Measurements from ENCODE around the gene NUCKS1.

The NUCKS1 gene

DNA sequence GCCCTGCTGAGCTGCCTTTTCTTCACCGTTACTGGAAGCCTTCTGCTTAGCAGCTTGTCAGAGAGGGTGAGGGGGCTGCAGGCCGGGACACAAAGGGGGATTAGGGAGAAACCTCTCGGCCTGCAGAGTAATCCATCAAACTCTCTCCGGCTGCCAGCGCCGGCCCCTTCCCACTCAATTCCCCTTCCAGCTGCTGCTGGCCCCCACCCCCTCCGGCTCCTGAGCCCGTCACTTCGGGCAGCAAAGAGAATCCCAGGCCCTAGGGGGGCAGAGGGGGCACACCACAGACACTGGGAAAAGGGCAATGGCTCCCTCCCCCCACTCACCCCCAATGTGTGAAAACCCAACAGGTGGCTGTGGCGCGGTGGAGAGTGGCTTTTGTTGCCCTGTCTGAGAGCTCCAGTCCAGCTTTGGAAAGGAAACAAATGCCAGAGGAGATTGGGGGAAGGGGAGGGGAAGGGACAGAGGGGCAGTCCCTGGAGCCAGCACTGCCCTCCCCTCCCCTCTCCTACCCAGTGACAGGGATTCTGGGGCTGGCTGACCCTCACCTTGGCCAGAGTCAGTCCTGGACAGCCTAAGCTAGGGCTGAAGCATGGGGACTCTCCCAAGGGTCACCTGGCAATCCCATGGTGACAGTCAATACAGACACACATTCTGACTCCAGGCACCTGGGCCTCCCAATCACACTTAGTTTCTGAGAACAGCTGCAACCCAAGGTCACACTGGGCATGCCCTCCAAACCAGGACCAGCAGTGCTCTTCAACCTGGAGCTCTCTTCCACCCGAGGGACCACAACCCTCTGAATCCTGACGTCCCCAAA lies 79.2 kb downstream of the NUCKS1 start:
- Histone ChIP-seq H3K4me1 (ENCODE audit: control insufficient read depth, low read depth, low read length) (peaks cover 10% of the 10 kb centered on the region), H3K79me1 (ENCODE audit: low read length) (no peaks in the 10 kb centered on the region), H3K27ac (ENCODE audit: low read depth, low read length) (peak overlapping the region; percentile 72), H3K18ac (ENCODE audit: low read length) (peak overlapping the region; percentile 52), H3K4ac (ENCODE audit: low read depth, low read length) (no peak overlapping the region), H2BK15ac (replicated peaks; ENCODE audit: low read depth) (no peak overlapping the region), H3K56ac (ENCODE audit: low read length) (peak overlapping the region; percentile 70), H4K5ac (ENCODE audit: low read length) (no peak overlapping the region), H4K8ac (ENCODE audit: low read depth, low read length) (no peak overlapping the region), H3K4me3 (ENCODE audit: low read length) (no peak overlapping the region), H2AK5ac (ENCODE audit: low read length) (no peak overlapping the region), H2BK5ac (ENCODE audit: low read length) (no peak overlapping the region), H3K9ac (ENCODE audit: low read length) (peak overlapping the region; percentile 10), H2BK120ac (ENCODE audit: low read depth, low read length) (peak overlapping the region; percentile 39), H3K23ac (ENCODE audit: low read length) (no peak overlapping the region), H3K36me3 (ENCODE audit: control insufficient read depth, insufficient read depth, low read length) (no peaks in the 10 kb centered on the region), H3K4me2 (ENCODE audit: low read length) (peak overlapping the region; percentile 8), H3K79me2 (ENCODE audit: control insufficient read depth, insufficient read depth, low read length) (no peaks in the 10 kb centered on the region), H3K27me3 (ENCODE audit: insufficient read depth, low read length, poor library complexity) (no peaks in the 10 kb centered on the region)
- no CpG with 5 or more reads among the region's 13 CpGs for WGBS (ENCODE audit: extremely low coverage, insufficient coverage, low lambda C conversion rate)
- DNase-seq = peak; percentile 75

DNA sequence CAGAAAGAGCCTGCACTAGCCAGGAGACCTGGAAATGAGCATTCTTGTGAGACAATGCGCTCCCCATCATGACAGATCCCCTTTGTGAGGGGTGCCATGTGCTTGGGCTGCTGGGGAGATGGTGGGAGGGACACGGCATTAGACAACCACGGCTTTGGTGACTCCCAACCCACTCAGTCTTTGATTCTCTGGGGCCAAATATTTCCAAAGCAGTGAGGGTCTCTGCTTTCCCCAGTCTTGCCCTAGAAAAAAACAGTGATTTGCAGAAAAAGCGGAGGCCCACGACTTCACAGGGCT lies 79.9 kb downstream of the NUCKS1 start:
- peaks cover 10% of the 10 kb centered on the region for H3K4me1 ChIP-seq (ENCODE audit: control insufficient read depth, low read depth, low read length)
- H3K27me3 ChIP-seq (ENCODE audit: insufficient read depth, low read length, poor library complexity) = no peaks in the 10 kb centered on the region
- no peak overlapping the region for H3K4me2 ChIP-seq (ENCODE audit: low read length)
- H3K4me3 ChIP-seq (ENCODE audit: low read length) = no peak overlapping the region
- H2AK5ac ChIP-seq (ENCODE audit: low read length) = peak overlapping the region; percentile 9
- peak overlapping the region; percentile 52 for H3K18ac ChIP-seq (ENCODE audit: low read length)
- no peak overlapping the region for H2BK5ac ChIP-seq (ENCODE audit: low read length)
- no peak overlapping the region for H3K4ac ChIP-seq (ENCODE audit: low read depth, low read length)
- H4K5ac ChIP-seq (ENCODE audit: low read length) = no peak overlapping the region
- no peak overlapping the region for H4K8ac ChIP-seq (ENCODE audit: low read depth, low read length)
- H2BK120ac ChIP-seq (ENCODE audit: low read depth, low read length) = peak overlapping the region; percentile 39
- H3K79me2 ChIP-seq (ENCODE audit: control insufficient read depth, insufficient read depth, low read length) = no peaks in the 10 kb centered on the region
- H3K56ac ChIP-seq (ENCODE audit: low read length) = no peak overlapping the region
- no CpG with 5 or more reads among the region's 5 CpGs for WGBS (ENCODE audit: extremely low coverage, insufficient coverage, low lambda C conversion rate)
- no peak for DNase-seq
- H3K36me3 ChIP-seq (ENCODE audit: control insufficient read depth, insufficient read depth, low read length) = no peaks in the 10 kb centered on the region
- H2BK15ac ChIP-seq (replicated peaks; ENCODE audit: low read depth) = no peak overlapping the region
- H3K79me1 ChIP-seq (ENCODE audit: low read length) = no peaks in the 10 kb centered on the region
- peak overlapping the region; percentile 72 for H3K27ac ChIP-seq (ENCODE audit: low read depth, low read length)
- peak overlapping the region; percentile 11 for H3K9ac ChIP-seq (ENCODE audit: low read length)
- no peak overlapping the region for H3K23ac ChIP-seq (ENCODE audit: low read length)

DNA sequence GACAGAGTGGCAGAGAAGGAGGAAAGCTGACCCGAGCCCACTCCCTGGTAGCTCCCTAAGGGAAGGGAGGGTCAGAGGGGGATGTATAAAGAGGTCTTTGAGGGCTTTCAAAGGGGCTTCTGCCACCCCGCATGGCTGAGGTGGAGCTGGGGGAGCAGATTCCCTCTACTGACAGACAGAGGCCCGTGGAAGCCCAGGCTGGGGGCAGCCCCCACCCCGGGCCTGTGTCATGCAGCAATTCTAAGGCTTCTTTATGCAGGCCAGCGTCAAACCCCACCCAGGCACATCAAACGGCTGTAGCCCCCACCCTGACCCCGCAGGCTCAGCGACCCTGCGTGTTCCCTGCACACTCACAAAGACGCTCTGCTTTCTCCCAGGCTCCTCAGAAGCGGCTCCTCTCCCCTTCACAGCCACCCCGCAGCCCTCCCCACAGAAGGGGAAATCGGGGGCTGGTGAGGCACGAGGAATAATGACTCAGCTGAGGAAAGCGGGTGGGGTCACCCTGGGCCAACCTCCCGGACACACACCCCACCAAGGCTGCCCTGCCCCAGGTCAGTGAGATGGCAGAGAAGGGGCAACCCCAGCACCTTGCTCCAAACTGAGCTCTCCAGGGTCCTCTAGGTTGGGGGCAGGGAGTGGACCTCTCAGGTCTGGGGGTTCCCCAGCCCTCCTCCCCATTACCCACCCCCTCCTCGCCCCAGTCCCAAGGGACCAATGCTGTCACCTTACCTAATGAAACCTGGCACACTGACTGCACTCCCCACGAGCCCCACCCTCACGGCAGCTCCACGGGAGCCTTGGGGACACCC lies 80.4 kb downstream of the NUCKS1 start:
- no CpG with 5 or more reads among the region's 20 CpGs for WGBS (ENCODE audit: extremely low coverage, insufficient coverage, low lambda C conversion rate)
- Histone ChIP-seq H3K56ac (ENCODE audit: low read length) (peak overlapping the region; percentile 47), H2BK5ac (ENCODE audit: low read length) (no peak overlapping the region), H3K27ac (ENCODE audit: low read depth, low read length) (peak overlapping the region; percentile 72), H3K36me3 (ENCODE audit: control insufficient read depth, insufficient read depth, low read length) (no peaks in the 10 kb centered on the region), H3K18ac (ENCODE audit: low read length) (peak overlapping the region; percentile 46), H3K27me3 (ENCODE audit: insufficient read depth, low read length, poor library complexity) (no peaks in the 10 kb centered on the region), H3K79me2 (ENCODE audit: control insufficient read depth, insufficient read depth, low read length) (no peaks in the 10 kb centered on the region), H3K4me3 (ENCODE audit: low read length) (no peak overlapping the region), H2BK15ac (replicated peaks; ENCODE audit: low read depth) (no peak overlapping the region), H3K4me1 (ENCODE audit: control insufficient read depth, low read depth, low read length) (peaks cover 10% of the 10 kb centered on the region), H3K79me1 (ENCODE audit: low read length) (no peaks in the 10 kb centered on the region), H3K9ac (ENCODE audit: low read length) (peak overlapping the region; percentile 15), H4K5ac (ENCODE audit: low read length) (no peak overlapping the region), H3K23ac (ENCODE audit: low read length) (no peak overlapping the region), H3K4me2 (ENCODE audit: low read length) (no peak overlapping the region), H3K4ac (ENCODE audit: low read depth, low read length) (peak overlapping the region; percentile 19), H2AK5ac (ENCODE audit: low read length) (peak overlapping the region; percentile 9), H2BK120ac (ENCODE audit: low read depth, low read length) (no peak overlapping the region), H4K8ac (ENCODE audit: low read depth, low read length) (no peak overlapping the region)
- no peak for DNase-seq

DNA sequence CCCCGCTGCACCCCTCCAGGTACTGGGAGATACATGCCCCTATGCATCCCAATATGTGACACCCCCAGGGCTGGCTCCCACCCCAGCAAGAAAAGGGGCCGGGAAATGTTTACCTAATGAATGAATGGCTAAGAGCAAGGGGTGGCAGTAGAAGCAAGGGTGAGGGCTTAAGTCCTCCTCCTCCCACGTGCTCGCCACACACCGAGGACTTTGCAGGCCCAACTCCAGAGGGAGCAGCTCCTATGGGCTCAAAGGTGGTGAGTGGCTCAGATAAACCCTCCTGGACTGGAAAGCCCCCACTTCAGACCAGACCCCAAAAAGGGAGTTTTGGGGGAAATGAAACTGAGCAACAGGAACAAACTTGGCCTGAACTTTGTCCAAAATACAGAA lies 81.0 kb downstream of the NUCKS1 start:
- no peak for DNase-seq
- H3K4me1 ChIP-seq (ENCODE audit: control insufficient read depth, low read depth, low read length) = peaks cover 10% of the 10 kb centered on the region

DNA sequence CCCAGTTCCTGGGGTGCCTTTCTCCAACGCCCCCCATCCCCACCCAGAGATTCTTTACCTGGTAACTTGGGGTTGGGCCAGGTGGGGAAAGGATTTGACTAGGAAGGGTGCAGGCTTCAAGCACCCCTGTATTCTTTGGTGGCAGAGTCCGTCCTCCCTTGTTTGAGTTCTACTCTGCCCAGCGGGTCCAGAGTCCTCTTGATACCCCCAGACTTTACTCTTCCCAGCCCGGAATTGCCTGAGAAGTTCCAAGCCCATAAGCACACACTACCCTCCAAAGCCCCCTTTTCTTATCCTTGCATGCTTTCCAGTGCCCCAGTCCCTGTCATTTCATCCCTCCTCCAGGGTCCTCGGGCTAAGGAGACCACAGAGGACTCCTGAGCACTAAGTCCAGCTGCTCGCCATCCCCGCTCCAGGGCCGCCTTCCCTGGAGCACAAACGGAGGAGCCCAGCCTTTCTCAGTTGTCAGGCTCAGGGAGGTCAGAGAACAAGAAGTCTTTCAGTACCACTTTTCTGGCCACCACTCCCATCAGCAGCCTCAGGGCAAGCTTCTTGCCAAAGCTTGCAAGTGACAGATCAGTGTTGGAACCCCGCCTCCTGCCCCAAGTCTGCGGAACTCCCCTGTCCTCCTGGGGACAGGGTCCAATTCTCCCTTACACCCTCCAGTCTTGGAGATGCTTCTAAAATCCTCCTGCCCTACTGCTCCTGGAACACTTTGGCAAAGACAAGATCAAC lies 81.9 kb downstream of the NUCKS1 start:
- no peak overlapping the region for H3K18ac ChIP-seq (ENCODE audit: low read length)
- no peak overlapping the region for H2BK120ac ChIP-seq (ENCODE audit: low read depth, low read length)
- no peak overlapping the region for H3K23ac ChIP-seq (ENCODE audit: low read length)
- no peak overlapping the region for H2BK5ac ChIP-seq (ENCODE audit: low read length)
- no peaks in the 10 kb centered on the region for H3K27me3 ChIP-seq (ENCODE audit: insufficient read depth, low read length, poor library complexity)
- no peak for DNase-seq
- no peak overlapping the region for H4K5ac ChIP-seq (ENCODE audit: low read length)
- no peak overlapping the region for H3K4ac ChIP-seq (ENCODE audit: low read depth, low read length)
- no peak overlapping the region for H3K4me3 ChIP-seq (ENCODE audit: low read length)
- no peak overlapping the region for H4K8ac ChIP-seq (ENCODE audit: low read depth, low read length)
- no peak overlapping the region for H3K4me2 ChIP-seq (ENCODE audit: low read length)
- H2AK5ac ChIP-seq (ENCODE audit: low read length) = no peak overlapping the region
- H3K36me3 ChIP-seq (ENCODE audit: control insufficient read depth, insufficient read depth, low read length) = no peaks in the 10 kb centered on the region
- H2BK15ac ChIP-seq (replicated peaks; ENCODE audit: low read depth) = no peak overlapping the region
- H3K4me1 ChIP-seq (ENCODE audit: control insufficient read depth, low read depth, low read length) = peaks cover 10% of the 10 kb centered on the region
- no peaks in the 10 kb centered on the region for H3K79me1 ChIP-seq (ENCODE audit: low read length)
- WGBS (ENCODE audit: extremely low coverage, insufficient coverage, low lambda C conversion rate) = no CpG with 5 or more reads among the region's 11 CpGs
- H3K9ac ChIP-seq (ENCODE audit: low read length) = no peak overlapping the region
- no peak overlapping the region for H3K56ac ChIP-seq (ENCODE audit: low read length)
- no peaks in the 10 kb centered on the region for H3K79me2 ChIP-seq (ENCODE audit: control insufficient read depth, insufficient read depth, low read length)
- no peak overlapping the region for H3K27ac ChIP-seq (ENCODE audit: low read depth, low read length)

More for the DNA sequence above, 81.0 kb downstream of the NUCKS1 start:
- Histone ChIP-seq H3K27me3 (ENCODE audit: insufficient read depth, low read length, poor library complexity) (no peaks in the 10 kb centered on the region), H3K4me3 (ENCODE audit: low read length) (no peak overlapping the region), H3K9ac (ENCODE audit: low read length) (no peak overlapping the region), H2AK5ac (ENCODE audit: low read length) (no peak overlapping the region), H2BK5ac (ENCODE audit: low read length) (no peak overlapping the region), H3K27ac (ENCODE audit: low read depth, low read length) (no peak overlapping the region), H4K8ac (ENCODE audit: low read depth, low read length) (no peak overlapping the region), H3K79me2 (ENCODE audit: control insufficient read depth, insufficient read depth, low read length) (no peaks in the 10 kb centered on the region), H3K4ac (ENCODE audit: low read depth, low read length) (no peak overlapping the region), H3K18ac (ENCODE audit: low read length) (peak overlapping the region; percentile 46), H4K5ac (ENCODE audit: low read length) (no peak overlapping the region), H3K36me3 (ENCODE audit: control insufficient read depth, insufficient read depth, low read length) (no peaks in the 10 kb centered on the region), H2BK120ac (ENCODE audit: low read depth, low read length) (no peak overlapping the region), H3K56ac (ENCODE audit: low read length) (peak overlapping the region; percentile 12), H2BK15ac (replicated peaks; ENCODE audit: low read depth) (no peak overlapping the region), H3K4me2 (ENCODE audit: low read length) (no peak overlapping the region), H3K23ac (ENCODE audit: low read length) (no peak overlapping the region), H3K79me1 (ENCODE audit: low read length) (no peaks in the 10 kb centered on the region)
- no CpG with 5 or more reads among the region's 5 CpGs for WGBS (ENCODE audit: extremely low coverage, insufficient coverage, low lambda C conversion rate)

All from mesendoderm (in vitro differentiated cells).